Measurements from ENCODE around the gene TRAF1. TPM values are rescaled to one million over a fixed set of nuclear protein-coding genes. Genes with fewer than 3 reads are reported as not detected.

TRAF1 gene
- total and polyA plus RNA-seq, 2 donors (not counting 1 experiment from before 2014, with no cell fraction given) = 12.2 to 19.5 TPM

GRCh38 chr9:120970244-120970643 lies 43.6 kb upstream of the TRAF1 start:
- no peak for TF ChIP-seq EZH2 (IDR thresholded peaks at IDR 0.05; ENCODE audit: borderline replicate concordance, insufficient read depth, low read depth, low read length, poor library complexity, severe bottlenecking)
- TF ChIP-seq, protein P1, sequence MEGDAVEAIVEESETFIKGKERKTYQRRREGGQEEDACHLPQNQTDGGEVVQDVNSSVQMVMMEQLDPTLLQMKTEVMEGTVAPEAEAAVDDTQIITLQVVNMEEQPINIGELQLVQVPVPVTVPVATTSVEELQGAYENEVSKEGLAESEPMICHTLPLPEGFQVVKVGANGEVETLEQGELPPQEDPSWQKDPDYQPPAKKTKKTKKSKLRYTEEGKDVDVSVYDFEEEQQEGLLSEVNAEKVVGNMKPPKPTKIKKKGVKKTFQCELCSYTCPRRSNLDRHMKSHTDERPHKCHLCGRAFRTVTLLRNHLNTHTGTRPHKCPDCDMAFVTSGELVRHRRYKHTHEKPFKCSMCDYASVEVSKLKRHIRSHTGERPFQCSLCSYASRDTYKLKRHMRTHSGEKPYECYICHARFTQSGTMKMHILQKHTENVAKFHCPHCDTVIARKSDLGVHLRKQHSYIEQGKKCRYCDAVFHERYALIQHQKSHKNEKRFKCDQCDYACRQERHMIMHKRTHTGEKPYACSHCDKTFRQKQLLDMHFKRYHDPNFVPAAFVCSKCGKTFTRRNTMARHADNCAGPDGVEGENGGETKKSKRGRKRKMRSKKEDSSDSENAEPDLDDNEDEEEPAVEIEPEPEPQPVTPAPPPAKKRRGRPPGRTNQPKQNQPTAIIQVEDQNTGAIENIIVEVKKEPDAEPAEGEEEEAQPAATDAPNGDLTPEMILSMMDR (IDR thresholded peaks at IDR 0.05) = no peak
- no peak overlapping the region for H3K4me3 Mint-ChIP-seq
- Histone ChIP-seq H3K79me2 (ENCODE audit: control insufficient read depth, insufficient read depth, low read length) (no peaks in the 10 kb centered on the region), H3K27ac (ENCODE audit: low read length in 2 of 2) (no peak overlapping the region), H3K4me3 (ENCODE audit: control extremely low read depth in 1 of 5, extremely low read depth in 1 of 5, insufficient read depth in 1 of 5, low read depth in 2 of 5, low read length in 4 of 5) (no peak overlapping the region), H3K9ac (ENCODE audit: low read length) (no peak overlapping the region), H3K36me3 (replicated peaks in 1 of 2; ENCODE audit: control extremely low read depth in 1 of 2, control insufficient read depth in 1 of 2, extremely low read depth in 1 of 2, insufficient read depth in 2 of 2, low read length in 1 of 2) (no peaks in the 10 kb centered on the region), H2AFZ (ENCODE audit: insufficient read depth, low read depth, low read length, poor library complexity, severe bottlenecking) (no peak overlapping the region), H3K4me2 (replicated peaks; ENCODE audit: low read depth, low read length, poor library complexity, severe bottlenecking) (no peak overlapping the region), H3K4me1 (ENCODE audit: control insufficient read depth in 2 of 2, insufficient read depth in 2 of 2, low read length in 2 of 2) (peaks cover 0 to 3% of the 10 kb centered on the region in 2 donors), H3K27me3 (replicated peaks in 1 of 4; ENCODE audit: control extremely low read depth in 1 of 4, control insufficient read depth in 3 of 4, insufficient read depth in 4 of 4, low read length in 3 of 4) (no peaks in the 10 kb centered on the region), H3K9me3 (ENCODE audit: control extremely low read depth in 1 of 3, control insufficient read depth in 2 of 3, insufficient read depth in 1 of 3, low read length in 2 of 3) (no peaks in the 10 kb centered on the region), H4K20me1 (ENCODE audit: control insufficient read depth, insufficient read depth, low read length, poor library complexity, severe bottlenecking) (no peaks in the 10 kb centered on the region)
- no peak overlapping the region for H3K27ac Mint-ChIP-seq
- DNase-seq (no peak), ATAC-seq (ENCODE audit: low read depth) (no peak)
- peaks cover 11% of the 10 kb centered on the region for H3K4me1 Mint-ChIP-seq
- intact Hi-C loops (cut with micrococcal nuclease) = no loop called here
- H3K27me3 Mint-ChIP-seq = no peaks in the 10 kb centered on the region
- CTCF ChIA-PET = interaction anchor here (0.6 to 1.4 kb wide), 2 partner anchors 10 to 11 kb away, joined by 5 read pairs; no protein-coding TSS in a partner anchor
- WGBS (ENCODE audit: insufficient coverage) = 80% methylated on average over 1 of the region's 3 CpGs
- POLR2A ChIA-PET = no interaction called here
- no peaks in the 10 kb centered on the region for H3K9me3 Mint-ChIP-seq (ENCODE audit: insufficient read depth)

DNA sequence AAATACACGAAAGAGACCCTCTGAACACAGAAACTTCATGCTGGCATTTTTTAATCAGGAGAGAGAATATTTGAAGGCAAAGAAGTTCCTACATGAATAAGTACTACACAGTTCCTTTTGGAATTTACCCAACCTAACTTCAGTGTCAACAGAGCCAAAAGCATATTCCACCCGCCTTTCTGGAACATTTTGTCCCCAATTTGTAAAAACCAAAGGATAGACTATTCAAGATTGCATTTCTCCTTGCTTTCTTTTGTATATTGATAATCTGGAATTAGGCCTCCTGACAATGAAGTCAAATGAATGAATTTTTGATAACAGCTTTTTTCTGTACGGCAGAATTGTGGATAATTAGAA lies 39.4 kb upstream of the TRAF1 start:
- no peaks in the 10 kb centered on the region for H3K79me2 ChIP-seq (ENCODE audit: control insufficient read depth, insufficient read depth, low read length)
- CTCF ChIA-PET = interaction anchor here (1.1 to 2.1 kb wide), 2 partner anchors 12 to 16 kb away, joined by 3 to 7 read pairs; no protein-coding TSS in a partner anchor
- H3K9me3 ChIP-seq (ENCODE audit: control extremely low read depth in 1 of 3, control insufficient read depth in 2 of 3, insufficient read depth in 1 of 3, low read length in 2 of 3) = no peaks in the 10 kb centered on the region
- peaks cover 0 to 8% of the 10 kb centered on the region in 2 experiments for H3K36me3 ChIP-seq (replicated peaks in 1 of 2; ENCODE audit: control extremely low read depth in 1 of 2, control insufficient read depth in 1 of 2, extremely low read depth in 1 of 2, insufficient read depth in 2 of 2, low read length in 1 of 2)
- no peak overlapping the region for H3K27ac ChIP-seq (ENCODE audit: low read length in 2 of 2)
- H3K4me3 ChIP-seq (ENCODE audit: control extremely low read depth in 1 of 5, extremely low read depth in 1 of 5, insufficient read depth in 1 of 5, low read depth in 2 of 5, low read length in 4 of 5) = no peak overlapping the region
- no peaks in the 10 kb centered on the region for H3K27me3 ChIP-seq (replicated peaks in 1 of 4; ENCODE audit: control extremely low read depth in 1 of 4, control insufficient read depth in 3 of 4, insufficient read depth in 4 of 4, low read length in 3 of 4)
- no peak overlapping the region for H2AFZ ChIP-seq (ENCODE audit: insufficient read depth, low read depth, low read length, poor library complexity, severe bottlenecking)
- Mint-ChIP-seq H3K27ac (no peak overlapping the region), H3K4me3 (no peak overlapping the region), H3K9me3 (ENCODE audit: insufficient read depth) (no peaks in the 10 kb centered on the region), H3K27me3 (no peaks in the 10 kb centered on the region), H3K4me1 (no peaks in the 10 kb centered on the region)
- POLR2A ChIA-PET = no interaction called here
- H3K9ac ChIP-seq (ENCODE audit: low read length) = no peak overlapping the region
- H3K4me2 ChIP-seq (replicated peaks; ENCODE audit: low read depth, low read length, poor library complexity, severe bottlenecking) = no peak overlapping the region
- TF ChIP-seq, protein P1 (IDR thresholded peaks at IDR 0.05) = no peak
- TF ChIP-seq EZH2 (IDR thresholded peaks at IDR 0.05; ENCODE audit: borderline replicate concordance, insufficient read depth, low read depth, low read length, poor library complexity, severe bottlenecking) = no peak
- H4K20me1 ChIP-seq (ENCODE audit: control insufficient read depth, insufficient read depth, low read length, poor library complexity, severe bottlenecking) = no peaks in the 10 kb centered on the region
- H3K4me1 ChIP-seq (ENCODE audit: control insufficient read depth in 2 of 2, insufficient read depth in 2 of 2, low read length in 2 of 2) = no peaks in the 10 kb centered on the region
- no peak for DNase-seq
- no peak for ATAC-seq (ENCODE audit: low read depth)
- WGBS (ENCODE audit: insufficient coverage) = no CpG with 5 or more reads among the region's 3 CpGs
- intact Hi-C loops (cut with micrococcal nuclease) = no loop called here

Data from B cell (primary cell).